Loucy (cell line): Measurements from ENCODE around the gene FGD1.

Experiments used
- H2AFZ ChIP-seq: fragments of 200-600 bp; sonication (generic); 2 replicates; pipeline ENCODE4 v1.6.0; 2016; ENCODE audit warnings: antibody characterized with exemption, mild to moderate bottlenecking, low read length, moderate library complexity
- H3F3A ChIP-seq: fragments of 200-600 bp; 2 replicates; pipeline ENCODE4 v1.6.0; 2016; ENCODE audit warnings: antibody characterized with exemption, low read depth, mild to moderate bottlenecking
- H3K27me3 ChIP-seq: fragments of 200-600 bp; sonication (generic); 2 replicates; pipeline ENCODE4 v1.6.1; 2014; ENCODE audit warnings: low read length, mild to moderate bottlenecking; ENCODE audit not compliant: insufficient read depth, poor library complexity, severe bottlenecking
- H3K36me3 ChIP-seq: fragments of 200-600 bp; sonication (generic); 2 replicates; pipeline ENCODE4 v1.6.1; 2016; ENCODE audit warnings: low read length; ENCODE audit not compliant: insufficient read depth
- H3K4me1 ChIP-seq: fragments of 200-600 bp; sonication (generic); 2 replicates; pipeline ENCODE4 v1.5.1; 2014; ENCODE audit warnings: low read length, mild to moderate bottlenecking; ENCODE audit not compliant: insufficient read depth, poor library complexity, severe bottlenecking
- H3K4me2 ChIP-seq: fragments of 200-600 bp; sonication (generic); 2 replicates; pipeline ENCODE4 v1.6.0; 2014; ENCODE audit warnings: antibody characterized with exemption, low read length, low read depth, mild to moderate bottlenecking; ENCODE audit not compliant: poor library complexity, severe bottlenecking
- H3K4me3 ChIP-seq: fragments of 200-600 bp; sonication (generic); 2 replicates; pipeline ENCODE4 v1.5.1; 2014; ENCODE audit warnings: low read length, mild to moderate bottlenecking, mixed read lengths; ENCODE audit not compliant: poor library complexity, severe bottlenecking
- H3K79me2 ChIP-seq: fragments of 200-600 bp; sonication (generic); 2 replicates; pipeline ENCODE4 v1.6.1; 2014; ENCODE audit warnings: low read length; ENCODE audit not compliant: insufficient read depth
- H3K9ac ChIP-seq: fragments of 200-600 bp; sonication (generic); 2 replicates; pipeline ENCODE4 v1.6.0; 2014; ENCODE audit warnings: mild to moderate bottlenecking, low read depth, low read length, moderate library complexity; ENCODE audit not compliant: poor library complexity, severe bottlenecking
- H3K9me2 ChIP-seq: fragments of 200-600 bp; sonication (generic); replicated peaks from 2 replicates; pipeline ENCODE4 v1.6.1; 2016; ENCODE audit warnings: low read depth, low read length, mixed read lengths
- H3K9me3 ChIP-seq: fragments of 200-600 bp; sonication (generic); 2 replicates; pipeline ENCODE4 v1.6.1; 2014; ENCODE audit warnings: mild to moderate bottlenecking, antibody characterized with exemption, low read length, low read depth; ENCODE audit not compliant: insufficient read depth
- H4K20me1 ChIP-seq: fragments of 200-600 bp; sonication (generic); 2 replicates; pipeline ENCODE4 v1.6.0; 2014; ENCODE audit warnings: antibody characterized with exemption, low read length, mild to moderate bottlenecking; ENCODE audit not compliant: insufficient read depth, poor library complexity, severe bottlenecking
- EZH2phosphoT487 ChIP-seq: fragments of 200-600 bp; IDR thresholded peaks from 2 replicates; pipeline ENCODE4 v1.6.1; 2018; ENCODE audit warnings: antibody characterized with exemption, mild to moderate bottlenecking, moderate library complexity, borderline replicate concordance
- TF ChIP-seq, protein P1 (sequence below): fragments of 200-600 bp; sonication (generic); conservative IDR thresholded peaks from 2 replicates; pipeline ENCODE4 v1.5.1; 2014; ENCODE audit warnings: mild to moderate bottlenecking, antibody characterized with exemption, low read length

FGD1 gene

DNA sequence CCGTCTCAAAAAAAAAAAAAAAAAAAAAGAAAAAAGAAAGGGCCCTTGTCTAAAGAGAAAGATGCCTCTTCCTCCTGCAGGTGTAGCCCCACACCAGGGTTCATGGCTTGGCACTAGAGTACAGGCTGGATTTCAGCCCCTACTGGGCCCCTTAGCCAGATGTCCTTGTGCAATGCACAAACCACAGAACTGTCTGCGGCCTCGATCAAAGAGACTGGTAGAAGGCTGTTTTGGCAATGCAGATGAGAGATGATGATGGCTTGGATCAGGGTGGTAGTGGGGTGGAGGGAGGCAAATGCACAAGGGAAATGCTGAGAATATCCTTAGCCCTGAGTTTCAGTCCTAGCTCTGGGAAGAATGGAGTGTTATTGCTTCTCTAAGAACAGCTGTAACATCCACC lies 82.3 kb downstream of the FGD1 start:
- no peaks in the 10 kb centered on the region for H3K79me2 ChIP-seq
- no peak overlapping the region for H3K9ac ChIP-seq
- no peaks in the 10 kb centered on the region for H3K9me3 ChIP-seq
- no peaks in the 10 kb centered on the region for H4K20me1 ChIP-seq
- no peaks in the 10 kb centered on the region for H3F3A ChIP-seq
- H3K4me1 ChIP-seq, result no peaks in the 10 kb centered on the region
- H3K36me3 ChIP-seq, result no peaks in the 10 kb centered on the region
- H3K9me2 ChIP-seq, result no peaks in the 10 kb centered on the region
- H2AFZ ChIP-seq, result no peak overlapping the region
- TF ChIP-seq EZH2phosphoT487, result no peak
- TF ChIP-seq, protein P1, sequence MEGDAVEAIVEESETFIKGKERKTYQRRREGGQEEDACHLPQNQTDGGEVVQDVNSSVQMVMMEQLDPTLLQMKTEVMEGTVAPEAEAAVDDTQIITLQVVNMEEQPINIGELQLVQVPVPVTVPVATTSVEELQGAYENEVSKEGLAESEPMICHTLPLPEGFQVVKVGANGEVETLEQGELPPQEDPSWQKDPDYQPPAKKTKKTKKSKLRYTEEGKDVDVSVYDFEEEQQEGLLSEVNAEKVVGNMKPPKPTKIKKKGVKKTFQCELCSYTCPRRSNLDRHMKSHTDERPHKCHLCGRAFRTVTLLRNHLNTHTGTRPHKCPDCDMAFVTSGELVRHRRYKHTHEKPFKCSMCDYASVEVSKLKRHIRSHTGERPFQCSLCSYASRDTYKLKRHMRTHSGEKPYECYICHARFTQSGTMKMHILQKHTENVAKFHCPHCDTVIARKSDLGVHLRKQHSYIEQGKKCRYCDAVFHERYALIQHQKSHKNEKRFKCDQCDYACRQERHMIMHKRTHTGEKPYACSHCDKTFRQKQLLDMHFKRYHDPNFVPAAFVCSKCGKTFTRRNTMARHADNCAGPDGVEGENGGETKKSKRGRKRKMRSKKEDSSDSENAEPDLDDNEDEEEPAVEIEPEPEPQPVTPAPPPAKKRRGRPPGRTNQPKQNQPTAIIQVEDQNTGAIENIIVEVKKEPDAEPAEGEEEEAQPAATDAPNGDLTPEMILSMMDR, result no peak
- H3K27me3 ChIP-seq, result peaks cover 39% of the 10 kb centered on the region
- H3K4me2 ChIP-seq, result no peak overlapping the region
- H3K4me3 ChIP-seq, result no peak overlapping the region

DNA sequence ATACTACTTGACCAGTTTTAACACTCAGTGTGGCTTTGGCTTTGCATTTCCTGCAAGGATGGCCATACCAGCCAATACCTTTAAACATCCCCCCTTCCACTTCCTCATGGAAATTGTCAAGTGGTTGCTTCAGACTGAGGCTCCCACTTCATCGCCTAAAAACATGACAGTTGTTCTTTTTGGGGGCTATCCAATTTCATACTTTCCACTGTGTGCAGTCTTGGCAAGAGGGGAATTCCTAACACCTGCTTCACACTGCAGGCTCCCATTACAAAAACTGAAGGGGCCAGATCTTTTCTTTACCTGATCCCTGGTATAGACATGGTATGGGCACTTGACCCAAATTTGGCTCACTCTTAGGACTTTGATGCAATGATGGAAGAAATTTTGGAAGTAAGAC lies 84.3 kb downstream of the FGD1 start:
- no peaks in the 10 kb centered on the region for H4K20me1 ChIP-seq
- no peak overlapping the region for H2AFZ ChIP-seq
- H3K4me1 ChIP-seq, result no peaks in the 10 kb centered on the region
- no peak overlapping the region for H3K4me3 ChIP-seq
- H3K9me2 ChIP-seq, result no peaks in the 10 kb centered on the region
- no peaks in the 10 kb centered on the region for H3K9me3 ChIP-seq
- H3K79me2 ChIP-seq, result no peaks in the 10 kb centered on the region
- H3K36me3 ChIP-seq, result no peaks in the 10 kb centered on the region
- no peaks in the 10 kb centered on the region for H3F3A ChIP-seq
- no peak overlapping the region for H3K9ac ChIP-seq
- H3K4me2 ChIP-seq, result no peak overlapping the region
- TF ChIP-seq, protein P1, result no peak
- TF ChIP-seq EZH2phosphoT487, result no peak
- H3K27me3 ChIP-seq, result peaks cover 46% of the 10 kb centered on the region

DNA sequence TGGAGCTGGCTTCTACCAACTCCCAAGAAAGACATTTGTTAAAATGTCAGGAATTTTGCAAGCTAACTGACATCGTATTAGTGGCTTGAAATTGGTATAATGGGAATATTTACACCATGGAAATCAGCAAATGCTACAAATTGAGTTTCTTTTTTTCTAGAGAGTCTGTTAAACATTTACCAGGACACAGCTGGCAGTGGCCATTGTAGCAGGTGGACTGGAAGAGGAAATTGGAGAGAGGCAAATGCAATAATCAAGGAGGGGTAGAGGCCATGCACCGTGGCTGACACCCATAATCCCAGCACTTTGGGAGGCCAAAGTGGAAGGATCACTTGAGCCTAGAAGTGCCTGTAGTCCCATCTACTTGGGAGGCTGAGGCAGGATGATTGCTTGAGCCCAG lies 88.8 kb downstream of the FGD1 start:
- no peaks in the 10 kb centered on the region for H3K9me2 ChIP-seq
- H4K20me1 ChIP-seq, result no peaks in the 10 kb centered on the region
- TF ChIP-seq, protein P1, result no peak
- TF ChIP-seq EZH2phosphoT487, result no peak
- H3K79me2 ChIP-seq, result no peaks in the 10 kb centered on the region
- H3K4me3 ChIP-seq, result no peak overlapping the region
- H3K27me3 ChIP-seq, result peaks cover 46% of the 10 kb centered on the region
- H3K9me3 ChIP-seq, result no peaks in the 10 kb centered on the region
- no peak overlapping the region for H3K9ac ChIP-seq
- H3K4me2 ChIP-seq, result no peak overlapping the region
- no peaks in the 10 kb centered on the region for H3F3A ChIP-seq
- no peak overlapping the region for H2AFZ ChIP-seq
- H3K36me3 ChIP-seq, result no peaks in the 10 kb centered on the region
- no peaks in the 10 kb centered on the region for H3K4me1 ChIP-seq
